ENCODE measurements around the gene FSTL5.

Gene FSTL5

GRCh38 chr4:161717084-161717483 lies 446.7 kb downstream of the FSTL5 start:
- Histone ChIP-seq H2AFZ (ENCODE audit: low read length, unreplicated experiment) (no peak overlapping the region), H3K79me2 (ENCODE audit: control insufficient read depth, insufficient read depth, low read length, unreplicated experiment) (no peaks in the 10 kb centered on the region)

GRCh38 chr4:161714931-161715330 lies 448.9 kb downstream of the FSTL5 start:
- no peaks in the 10 kb centered on the region for H3K4me1 ChIP-seq (ENCODE audit: control insufficient read depth, insufficient read depth, low read length, unreplicated experiment)
- H3K27me3 ChIP-seq (ENCODE audit: insufficient read depth, low read length): no peaks in the 10 kb centered on the region
- H3K4me3 ChIP-seq (ENCODE audit: low read depth, low read length): no peak overlapping the region
- no peak overlapping the region for H3K27ac ChIP-seq (ENCODE audit: low read depth, low read length)
- H2AFZ ChIP-seq (ENCODE audit: low read length, unreplicated experiment): no peak overlapping the region
- no peaks in the 10 kb centered on the region for H3K79me2 ChIP-seq (ENCODE audit: control insufficient read depth, insufficient read depth, low read length, unreplicated experiment)
- no peaks in the 10 kb centered on the region for H3K36me3 ChIP-seq (ENCODE audit: insufficient read depth, low read length)

More at GRCh38 chr4:161717084-161717483, 446.7 kb downstream of the FSTL5 start:
- H3K27me3 ChIP-seq (ENCODE audit: insufficient read depth, low read length): no peaks in the 10 kb centered on the region
- no peaks in the 10 kb centered on the region for H3K36me3 ChIP-seq (ENCODE audit: insufficient read depth, low read length)
- H3K4me3 ChIP-seq (ENCODE audit: low read depth, low read length): no peak overlapping the region
- no peaks in the 10 kb centered on the region for H3K4me1 ChIP-seq (ENCODE audit: control insufficient read depth, insufficient read depth, low read length, unreplicated experiment)
- no peak overlapping the region for H3K27ac ChIP-seq (ENCODE audit: low read depth, low read length)

- Histone ChIP-seq H3K27ac (ENCODE audit: low read depth, low read length) (no peak overlapping the region), H3K36me3 (ENCODE audit: insufficient read depth, low read length) (no peaks in the 10 kb centered on the region), H3K27me3 (ENCODE audit: insufficient read depth, low read length) (no peaks in the 10 kb centered on the region), H3K4me1 (ENCODE audit: control insufficient read depth, insufficient read depth, low read length, unreplicated experiment) (no peaks in the 10 kb centered on the region), H2AFZ (ENCODE audit: low read length, unreplicated experiment) (no peak overlapping the region), H3K79me2 (ENCODE audit: control insufficient read depth, insufficient read depth, low read length, unreplicated experiment) (no peaks in the 10 kb centered on the region), H3K4me3 (ENCODE audit: low read depth, low read length) (no peak overlapping the region)
These were observed 449.6 kb downstream of the FSTL5 start for GRCh38 chr4:161714022-161714751.

- no peaks in the 10 kb centered on the region for H3K27me3 ChIP-seq (ENCODE audit: insufficient read depth, low read length)
- no peak overlapping the region for H3K27ac ChIP-seq (ENCODE audit: low read depth, low read length)
- H3K79me2 ChIP-seq (ENCODE audit: control insufficient read depth, insufficient read depth, low read length, unreplicated experiment): no peaks in the 10 kb centered on the region
- H2AFZ ChIP-seq (ENCODE audit: low read length, unreplicated experiment): no peak overlapping the region
- no peak overlapping the region for H3K4me3 ChIP-seq (ENCODE audit: low read depth, low read length)
- H3K4me1 ChIP-seq (ENCODE audit: control insufficient read depth, insufficient read depth, low read length, unreplicated experiment): no peaks in the 10 kb centered on the region
- no peaks in the 10 kb centered on the region for H3K36me3 ChIP-seq (ENCODE audit: insufficient read depth, low read length)
These were observed 459.1 kb downstream of the FSTL5 start for GRCh38 chr4:161704653-161705052.

- Histone ChIP-seq H3K27ac (ENCODE audit: low read depth, low read length) (no peak overlapping the region), H3K27me3 (ENCODE audit: insufficient read depth, low read length) (no peaks in the 10 kb centered on the region), H3K79me2 (ENCODE audit: control insufficient read depth, insufficient read depth, low read length, unreplicated experiment) (no peaks in the 10 kb centered on the region), H3K4me3 (ENCODE audit: low read depth, low read length) (no peak overlapping the region), H3K36me3 (ENCODE audit: insufficient read depth, low read length) (no peaks in the 10 kb centered on the region), H2AFZ (ENCODE audit: low read length, unreplicated experiment) (no peak overlapping the region), H3K4me1 (ENCODE audit: control insufficient read depth, insufficient read depth, low read length, unreplicated experiment) (no peaks in the 10 kb centered on the region)
These were observed 459.8 kb downstream of the FSTL5 start for GRCh38 chr4:161704040-161704439.

- Histone ChIP-seq H3K79me2 (ENCODE audit: control insufficient read depth, insufficient read depth, low read length, unreplicated experiment) (no peaks in the 10 kb centered on the region), H3K36me3 (ENCODE audit: insufficient read depth, low read length) (no peaks in the 10 kb centered on the region), H2AFZ (ENCODE audit: low read length, unreplicated experiment) (no peak overlapping the region), H3K4me3 (ENCODE audit: low read depth, low read length) (no peak overlapping the region), H3K27ac (ENCODE audit: low read depth, low read length) (no peak overlapping the region), H3K27me3 (ENCODE audit: insufficient read depth, low read length) (no peaks in the 10 kb centered on the region), H3K4me1 (ENCODE audit: control insufficient read depth, insufficient read depth, low read length, unreplicated experiment) (no peaks in the 10 kb centered on the region)
These were observed 461.5 kb downstream of the FSTL5 start for GRCh38 chr4:161702287-161702686.

- H2AFZ ChIP-seq (ENCODE audit: low read length, unreplicated experiment): no peak overlapping the region
- H3K4me1 ChIP-seq (ENCODE audit: control insufficient read depth, insufficient read depth, low read length, unreplicated experiment): no peaks in the 10 kb centered on the region
- no peaks in the 10 kb centered on the region for H3K36me3 ChIP-seq (ENCODE audit: insufficient read depth, low read length)
- no peaks in the 10 kb centered on the region for H3K27me3 ChIP-seq (ENCODE audit: insufficient read depth, low read length)
- H3K27ac ChIP-seq (ENCODE audit: low read depth, low read length): no peak overlapping the region
- no peak overlapping the region for H3K4me3 ChIP-seq (ENCODE audit: low read depth, low read length)
- H3K79me2 ChIP-seq (ENCODE audit: control insufficient read depth, insufficient read depth, low read length, unreplicated experiment): no peaks in the 10 kb centered on the region
These were observed 466.9 kb downstream of the FSTL5 start for GRCh38 chr4:161696944-161697343.

- H3K27me3 ChIP-seq (ENCODE audit: insufficient read depth, low read length): no peaks in the 10 kb centered on the region
- no peaks in the 10 kb centered on the region for H3K4me1 ChIP-seq (ENCODE audit: control insufficient read depth, insufficient read depth, low read length, unreplicated experiment)
- H3K4me3 ChIP-seq (ENCODE audit: low read depth, low read length): no peak overlapping the region
- no peak overlapping the region for H2AFZ ChIP-seq (ENCODE audit: low read length, unreplicated experiment)
- H3K27ac ChIP-seq (ENCODE audit: low read depth, low read length): no peak overlapping the region
- H3K79me2 ChIP-seq (ENCODE audit: control insufficient read depth, insufficient read depth, low read length, unreplicated experiment): no peaks in the 10 kb centered on the region
- H3K36me3 ChIP-seq (ENCODE audit: insufficient read depth, low read length): no peaks in the 10 kb centered on the region
These were observed 483.7 kb downstream of the FSTL5 start for GRCh38 chr4:161680146-161680545.

- H3K27me3 ChIP-seq (ENCODE audit: insufficient read depth, low read length): no peaks in the 10 kb centered on the region
- no peak overlapping the region for H2AFZ ChIP-seq (ENCODE audit: low read length, unreplicated experiment)
- H3K4me3 ChIP-seq (ENCODE audit: low read depth, low read length): no peak overlapping the region
- H3K27ac ChIP-seq (ENCODE audit: low read depth, low read length): no peak overlapping the region
- no peaks in the 10 kb centered on the region for H3K36me3 ChIP-seq (ENCODE audit: insufficient read depth, low read length)
- no peaks in the 10 kb centered on the region for H3K4me1 ChIP-seq (ENCODE audit: control insufficient read depth, insufficient read depth, low read length, unreplicated experiment)
- no peaks in the 10 kb centered on the region for H3K79me2 ChIP-seq (ENCODE audit: control insufficient read depth, insufficient read depth, low read length, unreplicated experiment)
These were observed 499.1 kb downstream of the FSTL5 start for GRCh38 chr4:161664740-161665139.

GRCh38 chr4:161663844-161664243 lies 500.0 kb downstream of the FSTL5 start:
- Histone ChIP-seq H3K79me2 (ENCODE audit: control insufficient read depth, insufficient read depth, low read length, unreplicated experiment) (no peaks in the 10 kb centered on the region), H2AFZ (ENCODE audit: low read length, unreplicated experiment) (no peak overlapping the region), H3K4me1 (ENCODE audit: control insufficient read depth, insufficient read depth, low read length, unreplicated experiment) (no peaks in the 10 kb centered on the region), H3K27me3 (ENCODE audit: insufficient read depth, low read length) (no peaks in the 10 kb centered on the region), H3K36me3 (ENCODE audit: insufficient read depth, low read length) (no peaks in the 10 kb centered on the region), H3K4me3 (ENCODE audit: low read depth, low read length) (no peak overlapping the region), H3K27ac (ENCODE audit: low read depth, low read length) (no peak overlapping the region)

- Histone ChIP-seq H3K4me1 (ENCODE audit: control insufficient read depth, insufficient read depth, low read length, unreplicated experiment) (no peaks in the 10 kb centered on the region), H3K36me3 (ENCODE audit: insufficient read depth, low read length) (no peaks in the 10 kb centered on the region), H3K27ac (ENCODE audit: low read depth, low read length) (no peak overlapping the region), H3K27me3 (ENCODE audit: insufficient read depth, low read length) (no peaks in the 10 kb centered on the region), H2AFZ (ENCODE audit: low read length, unreplicated experiment) (no peak overlapping the region), H3K79me2 (ENCODE audit: control insufficient read depth, insufficient read depth, low read length, unreplicated experiment) (no peaks in the 10 kb centered on the region), H3K4me3 (ENCODE audit: low read depth, low read length) (no peak overlapping the region)
These were observed 505.1 kb downstream of the FSTL5 start for GRCh38 chr4:161658676-161659075.

Data from ACC112 (cell line).